ENCODE data around the gene PYGM.

Gene PYGM

DNA sequence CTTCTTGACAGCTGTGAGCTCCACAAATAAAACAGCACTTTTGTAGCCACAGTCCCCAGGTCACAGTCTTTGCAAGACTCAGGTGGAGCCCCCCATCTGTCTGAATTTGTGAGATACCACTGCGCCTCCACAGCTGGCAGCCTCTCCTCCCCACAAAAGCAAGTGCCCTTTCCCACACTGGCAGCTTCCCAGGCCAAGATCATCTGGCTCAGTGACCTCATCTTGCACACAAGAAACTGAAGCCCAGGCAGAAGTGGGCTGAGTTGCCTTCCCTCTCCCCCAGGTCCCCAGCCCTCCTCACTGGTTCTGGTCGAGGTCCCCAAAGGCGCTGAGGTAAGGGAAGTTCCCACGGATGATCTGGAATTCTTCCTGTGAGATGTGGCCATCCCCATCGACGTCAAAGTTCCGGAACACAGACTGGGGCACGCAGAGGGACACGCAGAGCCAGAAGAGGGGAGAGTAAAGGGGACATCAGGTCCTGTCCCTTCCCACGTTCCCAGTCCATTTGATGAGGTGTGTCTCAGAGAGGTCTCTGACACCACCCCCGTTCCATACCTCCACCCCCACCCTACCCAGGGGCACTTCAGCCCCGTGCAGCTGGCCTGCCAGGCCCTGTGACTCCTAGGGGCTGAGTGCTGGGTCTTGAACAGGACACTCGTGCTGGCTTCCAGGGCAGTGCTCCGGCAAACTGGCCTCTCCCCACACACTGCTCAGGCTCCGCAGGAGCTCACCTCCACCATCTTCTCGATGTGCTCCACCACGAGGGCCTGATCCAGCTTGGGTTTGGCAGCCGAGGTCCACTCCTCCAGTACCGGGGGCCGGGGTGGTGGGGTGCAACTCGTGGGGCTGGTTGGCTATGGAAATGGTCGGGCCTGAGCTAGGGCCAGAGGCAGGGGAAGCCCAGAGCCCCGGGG, 24.7 kb downstream of the PYGM start:
- DNase-seq = no peak

DNA sequence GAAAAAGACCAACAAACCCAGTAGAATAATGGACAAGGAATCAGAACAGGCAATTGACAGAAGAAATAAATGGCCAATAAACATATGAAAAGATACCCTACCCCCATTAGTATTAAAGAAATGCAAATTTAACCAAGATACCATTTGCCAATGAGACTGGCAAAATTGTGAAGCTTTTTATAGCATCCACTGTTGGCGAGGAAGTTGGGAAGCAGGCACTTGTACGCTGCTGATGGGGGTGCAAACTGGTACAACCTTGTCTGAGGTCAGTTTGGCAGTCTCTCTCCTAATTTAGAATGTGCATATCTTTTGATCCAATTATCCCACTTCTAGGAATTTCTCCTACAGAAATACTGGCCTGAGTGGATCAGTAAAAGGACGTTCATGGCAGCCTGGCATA, 28.2 kb downstream of the PYGM start:
- no peak for DNase-seq

DNA sequence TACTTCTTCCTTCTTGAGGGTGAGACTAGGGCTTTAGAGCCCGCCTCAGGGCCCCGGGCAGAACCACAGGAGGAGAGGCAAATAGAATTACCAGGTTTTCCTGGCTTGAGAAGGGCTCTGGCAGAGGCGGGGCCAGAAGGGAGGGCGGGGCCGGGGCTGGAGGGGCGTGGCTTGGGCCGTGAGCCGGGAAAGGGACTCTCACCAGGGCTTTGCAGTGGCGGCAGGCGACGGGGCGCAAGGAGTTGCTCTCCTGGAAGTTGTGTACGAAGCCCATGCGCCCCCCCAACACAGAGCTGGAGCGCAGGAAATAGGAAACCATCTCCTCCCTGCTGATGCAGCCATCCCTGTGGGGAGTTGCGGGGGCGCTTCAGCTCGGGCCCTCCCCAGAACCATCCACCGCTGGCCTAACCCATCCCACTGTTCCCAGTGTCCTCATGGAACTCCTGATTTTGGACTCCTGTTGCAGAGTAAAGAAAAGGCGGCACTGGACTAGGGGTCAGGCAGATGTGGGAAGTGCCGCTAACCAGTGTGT, 29.9 kb downstream of the PYGM start:
- peak in 1 of 6 experiments; percentile 16 for DNase-seq

DNA sequence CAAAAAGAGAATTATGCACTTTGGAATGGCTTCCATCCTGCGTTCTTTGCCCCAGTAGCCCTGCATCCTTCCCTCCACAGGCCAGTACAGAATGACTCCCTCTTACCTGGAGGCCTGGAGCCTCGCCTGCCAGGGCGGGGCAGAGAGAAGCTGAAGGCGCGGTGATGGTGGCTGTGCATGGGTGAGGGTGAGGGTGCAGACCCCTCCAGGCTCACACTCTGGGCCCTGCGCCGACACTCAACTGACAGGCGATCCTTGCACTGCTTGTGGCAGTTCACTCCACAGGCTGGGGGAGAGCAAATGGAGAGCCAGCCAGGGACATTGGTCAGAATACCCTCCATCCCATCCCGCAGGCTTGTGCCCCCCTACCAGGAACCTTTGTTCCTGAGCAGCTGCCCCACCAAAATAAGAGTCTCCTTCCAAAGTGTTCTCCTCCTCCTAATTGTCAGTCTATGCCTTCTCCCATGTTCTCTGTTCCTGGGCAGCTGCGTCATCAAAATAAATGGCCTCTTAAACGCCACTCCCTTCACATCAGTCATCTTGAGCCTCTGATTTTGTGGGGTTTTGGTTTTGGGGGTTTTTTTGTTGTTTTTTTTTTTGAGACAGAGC, 30.9 kb downstream of the PYGM start:
- no peak for DNase-seq

DNA sequence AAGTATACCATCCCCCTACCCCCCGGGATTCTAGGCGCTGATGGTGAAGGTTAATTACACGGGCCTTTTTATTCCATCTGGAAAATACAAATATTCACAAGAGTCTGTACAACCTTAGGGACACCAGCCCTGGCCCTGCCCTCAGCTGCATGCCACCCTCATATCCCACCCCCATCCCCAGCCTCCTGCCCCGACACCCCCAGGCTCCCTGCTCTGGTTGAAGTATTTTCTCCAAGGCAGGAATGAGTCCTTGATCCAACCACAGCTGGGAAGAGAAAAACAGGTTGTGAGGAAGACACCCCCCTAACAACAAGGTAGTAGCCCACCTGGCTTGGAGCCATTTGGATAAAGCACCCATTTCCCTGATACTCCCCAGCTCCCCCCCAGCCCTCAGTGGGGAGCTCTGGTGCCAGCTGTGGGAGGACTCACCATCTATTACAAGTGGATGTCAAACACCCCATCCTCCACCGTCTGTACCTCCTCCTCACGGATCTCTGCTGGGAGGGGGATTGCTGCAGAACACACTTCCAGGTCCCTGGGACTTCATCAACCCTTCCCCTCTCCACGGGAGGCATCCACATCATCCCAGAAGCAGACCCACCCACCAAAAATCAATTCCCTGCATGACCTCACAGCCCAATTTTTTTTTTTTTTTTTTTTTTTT, 32.8 kb downstream of the PYGM start:
- DNase-seq = no peak

DNA sequence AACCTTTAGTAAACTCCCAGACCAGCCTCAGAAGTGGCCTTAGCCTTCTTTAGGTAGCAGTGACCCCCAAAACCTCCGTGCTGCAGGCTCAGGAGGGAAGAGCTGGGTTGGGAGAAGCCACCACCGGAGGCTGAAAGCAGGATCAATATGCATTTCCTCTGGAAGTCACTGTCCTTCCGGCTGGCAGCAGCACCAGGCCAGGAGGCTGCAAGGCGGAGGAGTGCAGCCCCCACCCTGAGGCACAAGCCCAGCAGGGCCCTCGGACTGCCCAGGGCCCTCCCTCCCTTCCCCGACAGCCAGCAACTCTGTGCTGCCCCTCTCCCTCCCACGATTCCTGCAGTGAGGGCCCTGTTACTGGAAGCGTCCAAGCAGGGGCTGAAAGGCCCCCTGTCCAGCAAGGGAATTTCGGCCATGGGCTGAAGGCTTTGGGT, 33.5 kb downstream of the PYGM start:
- no peak for DNase-seq

DNA sequence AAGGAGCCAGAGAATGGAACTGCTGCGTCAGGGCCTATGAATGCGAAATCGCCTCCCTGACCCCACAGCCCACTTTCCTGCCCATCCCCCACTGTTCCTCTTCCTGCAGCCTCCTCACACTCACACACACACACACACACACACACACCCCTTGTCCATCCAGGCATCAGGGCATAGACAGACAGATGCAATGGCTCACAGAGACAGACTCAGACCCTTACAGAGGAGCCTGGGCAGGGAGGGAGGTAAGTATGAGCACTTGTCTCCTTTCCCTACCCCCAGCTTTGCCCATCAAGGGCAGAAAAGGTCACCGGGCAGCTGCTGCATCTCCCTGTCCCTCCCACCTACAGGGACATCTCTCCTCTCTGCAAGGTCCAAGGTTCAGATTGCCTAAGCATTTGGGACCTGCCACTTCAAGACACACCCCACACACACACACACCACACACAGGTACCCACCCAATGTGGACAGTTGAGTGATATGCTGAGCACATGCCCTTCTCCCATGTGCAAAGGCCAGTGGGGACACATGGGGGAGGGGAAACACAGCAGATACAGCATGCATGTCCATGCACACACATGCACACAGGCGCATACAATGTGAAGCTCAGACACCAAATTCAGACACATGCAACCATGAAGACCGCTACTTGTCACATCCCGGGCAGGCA, 34.8 kb downstream of the PYGM start:
- DNase-seq = no peak

DNA sequence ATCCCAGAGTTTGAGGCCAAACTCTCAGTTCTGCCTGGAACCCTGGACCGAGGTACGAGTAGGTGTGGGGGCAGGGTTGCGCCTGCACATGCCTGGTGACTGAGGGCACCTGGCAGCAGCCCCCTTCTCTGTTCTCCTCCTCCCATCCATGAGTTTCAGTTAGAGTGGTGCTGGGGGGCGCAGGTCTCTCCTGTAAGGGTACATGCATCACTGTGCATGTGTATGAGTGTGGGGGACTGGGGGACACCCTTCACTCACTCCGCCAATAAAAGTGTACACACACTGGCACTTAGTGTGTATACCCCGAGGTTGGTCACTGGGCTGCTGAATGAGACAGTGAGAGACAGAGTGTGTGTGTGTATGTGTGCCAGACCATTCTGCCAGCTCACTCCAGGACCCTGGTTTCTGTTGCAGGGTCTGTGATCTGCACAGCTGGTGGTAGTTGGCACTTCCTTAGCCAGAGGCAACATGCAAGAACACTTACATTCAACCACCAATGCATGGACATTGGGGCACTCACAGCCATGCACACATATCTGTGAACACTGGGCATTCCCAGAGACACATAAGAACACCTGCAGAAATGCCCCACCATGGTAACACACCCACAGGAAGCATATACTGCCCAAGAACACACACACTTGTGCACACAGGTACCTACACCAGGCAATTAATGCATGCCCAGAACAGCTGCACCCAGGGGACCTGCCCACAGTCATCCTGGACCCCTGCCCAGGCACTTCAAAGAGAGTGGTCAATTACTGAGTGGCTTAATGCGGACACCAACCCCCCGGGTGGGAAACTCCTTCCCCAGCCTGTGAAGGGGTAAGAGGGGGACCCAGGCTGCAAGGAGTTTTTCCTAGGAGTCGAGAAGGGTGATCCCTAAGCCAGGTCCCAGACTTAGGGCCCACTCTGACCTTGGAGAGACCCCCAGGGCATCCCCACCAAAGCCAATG, 35.6 kb downstream of the PYGM start:
- peak in 1 of 6 experiments; percentile 12 for DNase-seq

DNA sequence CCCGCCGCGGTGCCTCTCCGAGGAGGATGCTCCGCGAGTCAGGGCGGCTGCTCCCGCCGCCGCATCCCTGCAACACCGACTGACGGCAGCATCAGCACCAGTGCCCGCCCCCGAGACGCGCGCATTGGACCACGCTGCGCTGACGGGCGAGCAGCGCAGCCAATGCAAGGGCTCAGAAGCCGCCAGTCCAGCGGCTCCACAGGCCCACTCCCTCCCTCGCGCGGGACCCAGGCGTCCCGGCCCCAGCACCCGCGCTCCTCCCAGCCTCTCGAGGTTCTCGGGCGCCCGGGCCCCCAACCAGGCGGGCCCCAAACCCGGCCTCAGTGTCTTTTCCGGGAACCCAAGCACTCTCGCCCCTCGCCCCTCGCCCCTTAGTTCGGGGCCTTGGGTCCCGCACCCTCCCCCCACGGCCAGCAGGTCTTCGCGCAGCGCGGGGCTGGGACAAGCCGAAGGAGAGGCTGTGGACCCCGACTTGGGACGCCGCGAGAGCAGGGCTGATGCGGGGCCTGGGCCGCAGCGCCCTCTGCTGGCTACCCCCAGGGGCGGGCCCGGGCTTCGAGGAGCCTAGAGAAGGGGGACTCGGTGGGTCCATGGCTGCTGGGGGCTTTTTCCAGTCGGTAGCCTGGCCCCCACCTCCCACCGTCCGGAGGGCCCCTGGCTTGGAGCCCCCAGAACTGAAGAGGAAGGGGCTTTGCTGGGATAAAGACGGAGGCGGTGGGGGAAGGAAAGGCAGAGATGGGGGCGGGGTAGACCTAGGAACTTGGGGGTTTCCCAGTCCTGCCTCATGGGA, 36.5 kb downstream of the PYGM start, which contains the start of gene NRXN2:
NRXN2 (minus strand) TSS at position 81 of the 790 bp plus-strand sequence. CDS start 9,498 bp downstream, outside the sequence.
- peak; percentile 67 to 84 (median 78) for DNase-seq

DNA sequence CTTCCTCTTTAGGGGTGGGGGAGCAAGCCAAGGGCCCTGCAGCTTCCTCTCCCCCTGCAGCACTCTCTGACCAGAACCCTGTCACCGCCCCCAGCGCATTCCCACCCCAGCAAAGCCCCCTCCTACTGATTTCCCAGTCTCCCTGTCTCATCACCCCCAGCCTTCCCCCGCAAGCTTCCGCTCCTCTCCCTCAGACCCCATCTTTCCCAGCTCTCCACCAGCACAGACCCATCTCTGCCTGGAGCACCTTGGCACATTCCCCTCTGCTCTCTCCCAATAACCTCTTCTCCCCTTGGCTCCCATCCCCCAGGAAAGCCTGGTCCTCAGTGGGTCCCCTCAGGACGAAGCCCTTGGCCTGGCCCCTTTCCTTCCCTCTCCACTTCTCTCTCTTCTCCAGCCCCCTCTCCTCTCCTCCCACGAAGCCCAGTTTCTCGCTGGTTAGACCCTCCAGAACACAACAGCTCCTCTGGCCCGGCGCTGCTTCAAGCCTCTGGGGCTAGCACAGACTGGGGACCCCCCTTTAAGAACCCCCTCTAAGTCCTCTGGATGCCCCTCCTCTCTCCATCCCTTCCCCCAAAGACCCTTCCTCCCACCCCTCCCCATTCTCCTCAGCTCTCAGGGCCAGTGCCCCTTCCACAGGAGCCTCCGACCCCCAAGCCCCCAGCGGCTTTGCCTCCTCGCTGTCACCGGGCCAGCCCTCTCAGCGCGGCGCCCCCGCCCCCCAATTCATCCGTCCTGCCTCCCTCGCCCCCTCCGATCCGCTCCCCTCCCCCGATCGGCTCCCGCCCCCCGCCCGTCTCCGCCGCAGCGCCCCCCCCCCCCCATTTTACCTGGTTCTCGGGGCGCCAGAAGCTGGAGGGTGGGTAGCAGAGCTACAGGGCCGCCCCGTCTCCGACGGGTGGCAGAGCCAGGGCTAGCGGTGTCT, 37.4 kb downstream of the PYGM start:
- no peak for DNase-seq

DNA sequence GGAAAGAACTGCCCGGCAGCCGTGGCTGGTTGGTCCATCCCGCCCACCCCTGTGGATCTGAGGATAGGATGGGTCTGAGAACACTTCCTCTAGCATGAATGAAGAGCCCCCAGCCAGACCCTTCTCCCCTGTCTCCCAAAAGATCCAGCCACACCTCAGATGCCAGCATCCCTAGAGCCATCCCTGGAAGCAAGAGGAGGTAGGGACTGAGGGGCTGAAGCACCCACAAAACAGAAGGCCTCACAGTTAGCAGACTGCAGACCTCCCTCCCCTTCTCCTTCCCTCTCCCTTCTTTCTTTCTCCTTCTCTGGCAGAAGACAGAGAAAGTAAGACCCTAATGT, 38.4 kb downstream of the PYGM start:
- no peak for DNase-seq

DNA sequence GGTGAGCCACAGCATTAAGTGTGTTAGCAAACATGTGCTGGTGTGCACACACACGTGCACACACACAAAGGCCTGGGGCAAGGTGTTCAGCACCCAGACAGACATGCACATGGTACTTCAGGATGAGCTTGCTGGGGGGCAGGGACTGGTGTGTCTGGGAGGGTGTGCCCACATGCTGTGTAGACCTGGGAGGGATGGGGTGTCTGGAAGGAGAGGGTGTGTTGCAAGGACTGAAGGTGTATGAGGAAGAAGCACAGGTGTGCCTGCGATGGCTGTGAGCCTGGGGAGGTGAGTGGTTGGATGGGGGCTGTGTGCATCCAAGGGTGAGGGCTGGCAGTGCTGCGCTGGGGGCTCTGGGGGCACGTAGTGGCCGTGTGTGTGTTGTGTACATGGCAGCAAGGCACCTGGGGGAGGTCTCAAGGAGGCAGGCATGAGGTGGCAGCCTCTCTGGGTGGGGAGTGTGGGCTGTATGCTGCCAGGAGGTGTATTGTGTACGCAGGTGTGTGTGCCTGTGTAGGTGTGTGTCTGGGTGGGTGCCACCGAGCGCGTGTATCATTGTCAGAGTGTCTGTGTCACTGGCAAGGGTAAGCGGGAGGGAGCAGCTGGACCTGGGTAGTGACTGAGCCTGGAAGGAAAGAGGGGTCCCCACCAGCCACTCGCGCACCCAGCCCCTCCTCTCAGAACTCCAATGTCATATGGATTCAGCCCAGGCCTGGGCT, 39.0 kb downstream of the PYGM start:
- no peak for DNase-seq

DNA sequence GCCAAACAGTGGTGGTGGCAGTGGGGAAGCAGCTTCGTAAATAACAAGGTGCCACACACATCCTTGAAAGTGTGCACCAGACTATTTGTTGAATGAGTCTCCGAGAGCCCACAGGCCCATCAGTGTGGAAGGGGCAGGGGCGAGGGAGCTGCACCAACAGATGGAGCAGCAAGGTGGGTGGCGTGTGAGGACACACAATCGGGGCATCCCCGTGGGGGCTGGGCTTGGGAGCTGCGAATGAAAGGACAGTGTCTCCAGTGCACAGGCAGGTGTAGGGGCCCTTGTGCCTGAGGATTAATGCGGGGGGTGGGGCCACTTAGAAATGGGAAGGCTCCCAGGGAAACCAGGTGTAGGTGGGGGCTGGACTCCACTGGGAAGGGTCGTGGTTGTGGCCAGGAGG, 39.6 kb downstream of the PYGM start:
- DNase-seq = no peak

DNA sequence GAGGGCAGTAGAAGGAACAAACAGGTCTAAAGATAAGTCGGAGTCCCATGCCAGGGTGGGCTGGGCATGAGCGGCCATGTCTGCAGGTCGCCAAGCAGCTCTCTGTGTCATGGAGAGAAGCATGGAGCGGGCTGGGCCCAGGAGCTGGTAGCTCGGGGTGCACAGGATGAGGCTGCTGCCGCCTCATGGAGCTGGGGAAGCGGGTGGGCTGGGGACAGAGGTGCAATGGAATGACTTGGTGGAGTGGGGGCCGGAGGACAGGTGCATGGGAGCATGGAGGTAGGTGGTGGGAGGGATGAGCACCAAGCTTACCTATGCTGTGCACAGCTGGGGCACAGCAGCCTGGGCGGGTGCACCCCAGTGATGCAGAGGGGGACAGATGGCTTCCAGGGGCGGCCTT, 40.4 kb downstream of the PYGM start:
- no peak for DNase-seq

DNA sequence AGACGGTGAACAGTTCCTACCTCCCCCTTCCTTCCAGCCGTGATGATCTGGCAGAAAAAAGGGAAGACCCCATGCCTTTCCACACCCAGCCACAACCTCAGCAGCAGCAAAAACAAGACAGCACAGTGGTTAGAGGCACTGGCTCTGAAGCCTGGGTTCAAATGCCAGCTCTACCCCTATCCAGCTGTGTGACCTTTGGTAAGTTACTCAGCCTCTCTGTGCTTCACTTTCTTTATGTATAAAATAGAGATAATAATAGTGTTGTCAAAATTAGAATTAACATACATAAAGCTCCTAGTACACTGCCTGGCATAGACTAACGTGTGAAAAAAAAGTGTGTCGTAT, 41.0 kb downstream of the PYGM start:
- DNase-seq = no peak

DNA sequence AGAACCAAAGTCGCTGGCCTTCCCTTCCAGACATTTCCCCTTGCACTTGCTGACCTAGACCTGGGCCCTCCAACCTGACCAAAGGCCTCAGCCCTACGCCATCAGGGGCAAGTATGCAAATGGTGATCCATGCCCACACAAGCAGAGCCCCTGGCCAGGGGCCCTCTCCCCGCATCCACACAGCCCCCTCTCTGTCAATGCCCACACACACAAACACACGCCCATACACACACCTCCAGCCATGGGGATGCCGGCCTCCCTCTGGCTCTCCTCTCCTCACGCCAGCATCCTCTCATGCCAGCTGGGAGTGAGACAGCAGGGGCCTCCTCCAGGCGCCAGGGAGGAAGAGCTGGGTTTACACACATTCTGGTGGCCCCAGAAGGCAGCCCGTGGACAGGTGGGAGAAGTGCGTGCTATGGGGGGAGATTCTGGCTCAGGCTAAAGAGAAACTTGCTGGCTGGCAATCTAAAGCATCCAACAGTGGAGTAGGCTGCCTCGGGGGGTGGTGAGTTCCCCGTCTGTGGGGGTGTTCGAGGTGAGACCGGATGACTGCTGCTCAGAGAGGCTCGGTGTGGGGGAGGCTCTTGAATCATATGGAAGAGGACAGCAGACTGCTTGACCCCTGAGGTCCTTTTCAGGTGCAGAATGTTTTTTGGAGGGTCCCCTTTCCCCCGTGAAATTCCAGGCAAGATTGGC, 41.5 kb downstream of the PYGM start:
- DNase-seq = no peak

DNA sequence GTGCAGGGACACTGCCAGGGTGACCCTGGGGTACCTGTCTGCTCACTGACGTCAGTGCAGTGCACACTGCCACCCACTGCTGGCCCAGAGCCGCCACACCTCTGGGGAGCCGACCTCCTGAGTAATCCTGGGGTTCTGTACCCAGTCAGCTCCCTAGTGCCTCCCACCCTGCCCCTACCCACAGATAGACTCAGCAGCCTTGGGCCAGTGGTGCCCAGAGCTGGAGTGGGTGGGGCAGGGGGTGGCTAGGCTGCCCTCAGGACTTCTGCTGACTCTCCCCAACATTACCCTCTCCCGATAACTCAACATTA, 42.6 kb downstream of the PYGM start:
- no peak for DNase-seq

DNA sequence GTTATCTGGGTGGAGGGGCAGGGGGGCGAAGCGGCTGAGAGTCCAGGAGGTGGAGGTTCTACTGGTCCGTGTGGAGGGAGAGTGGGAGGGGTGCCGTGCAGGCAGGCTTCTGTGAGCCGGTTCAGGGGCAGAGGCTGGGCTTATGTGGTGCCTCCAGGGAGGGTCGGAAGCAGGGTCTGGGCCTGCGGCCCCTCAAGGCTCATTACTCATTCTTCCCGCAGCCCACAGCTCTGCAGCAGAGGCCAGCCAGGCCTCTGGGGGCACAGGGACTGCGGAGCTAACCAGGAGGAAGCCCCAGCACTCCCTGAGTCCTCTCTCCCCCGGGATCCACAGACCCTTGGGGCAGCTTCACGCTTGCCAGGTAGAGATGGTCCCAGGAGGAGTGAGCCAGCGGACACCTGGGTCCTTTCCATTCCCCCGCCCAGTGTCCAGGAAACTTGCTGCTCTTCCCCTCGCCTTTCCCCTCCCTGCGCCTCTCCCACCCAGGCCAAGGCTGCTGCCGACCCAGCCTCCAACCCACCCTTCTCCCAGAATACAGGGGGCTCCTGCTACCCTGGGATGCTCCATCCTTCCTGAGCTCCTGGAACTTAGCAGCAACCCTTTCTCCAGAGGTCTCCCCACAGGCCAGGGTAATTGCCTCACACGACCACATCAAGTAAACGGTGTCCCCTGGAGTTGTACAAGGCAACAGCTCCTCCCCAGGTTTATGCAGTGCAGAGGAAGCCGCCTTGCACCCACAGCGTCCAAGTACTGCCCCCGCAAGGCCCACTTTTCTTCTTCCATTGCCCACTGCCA, 43.1 kb downstream of the PYGM start:
- no peak for DNase-seq

Data from stimulated activated naive CD4-positive, alpha-beta T cell (primary cell).